HG03565 (cell line): Measurements from ENCODE around the gene TCOF1.
A peak's percentile ranks its signal among the peaks of the same experiment; 100 is the strongest.

Experiments used
- ATAC-seq: cut with Tn5 transposase; IDR thresholded peaks from one replicate; pipeline ENCODE4 v1.9.1; 2021; ENCODE audit warnings: mild to moderate bottlenecking, moderate library complexity; ENCODE audit not compliant: unreplicated experiment

Gene TCOF1

DNA sequence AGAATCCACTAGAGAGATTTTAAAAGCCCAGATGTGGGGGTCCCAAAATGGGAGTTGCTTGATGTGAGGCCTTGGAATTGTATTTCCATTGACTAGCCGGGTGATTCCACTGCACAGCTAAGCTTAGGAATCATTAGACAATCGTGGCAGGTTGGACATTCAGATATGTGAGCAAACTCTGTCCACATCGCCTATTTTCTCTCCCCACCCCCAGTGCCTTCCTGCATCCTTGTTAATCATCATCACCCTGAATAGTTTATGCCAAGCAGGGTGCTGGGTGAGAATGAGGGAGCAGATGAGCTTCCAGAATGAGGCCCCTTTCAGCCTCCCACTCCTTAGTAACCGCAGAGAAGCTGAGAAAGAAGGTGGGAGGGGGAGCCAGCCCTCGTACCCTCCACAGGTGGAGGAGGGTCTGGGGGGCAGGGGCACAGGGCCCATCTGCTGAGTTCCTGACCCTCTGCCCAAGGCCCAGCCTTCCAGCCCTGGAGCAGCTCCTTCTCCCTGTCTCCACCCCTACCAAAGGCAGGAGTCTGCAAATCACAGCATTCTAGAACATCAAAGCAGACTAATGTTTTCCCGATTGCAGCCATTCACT lies 7.7 kb upstream of the TCOF1 start:
- no peak for ATAC-seq

DNA sequence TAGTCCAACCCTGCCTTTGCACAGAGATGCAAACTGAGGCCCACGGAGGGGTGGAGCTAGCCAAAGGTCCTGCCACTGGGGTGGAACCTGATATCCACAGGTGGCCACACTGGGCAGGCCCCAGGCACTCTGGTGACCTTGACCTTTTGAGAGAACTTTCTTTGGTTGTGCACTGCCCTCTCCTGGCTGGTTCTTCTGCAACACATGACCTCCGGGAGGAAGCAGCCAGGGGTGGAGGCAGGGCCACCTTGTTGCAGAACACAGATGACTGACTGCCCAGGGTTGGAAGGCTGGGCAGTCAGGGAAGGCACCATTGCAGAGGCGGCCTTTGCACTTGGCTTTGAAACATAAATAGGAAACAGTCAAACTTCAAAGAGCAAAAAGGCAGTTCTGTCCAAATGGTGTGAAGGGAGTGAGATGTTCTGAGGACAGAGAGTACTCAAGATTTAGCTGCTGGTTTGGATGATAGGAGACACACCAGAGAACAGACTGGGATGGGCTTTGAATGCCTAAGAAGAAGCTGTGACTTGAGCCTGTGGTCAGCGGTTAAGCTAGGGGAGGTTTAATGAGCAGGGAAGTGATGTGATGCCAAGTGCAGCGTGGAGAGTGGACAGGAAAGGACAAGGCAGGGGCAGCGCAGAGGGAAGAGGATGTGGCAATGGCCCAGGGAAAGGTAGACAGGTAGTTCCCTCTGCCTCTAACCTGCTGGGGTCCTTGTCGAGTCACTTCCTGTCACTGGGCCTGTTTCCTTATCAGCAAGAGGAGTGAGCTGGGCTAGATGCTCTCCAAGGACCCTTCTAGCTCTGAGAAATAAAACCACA lies 6.8 kb upstream of the TCOF1 start:
- peak; percentile 89 for ATAC-seq

DNA sequence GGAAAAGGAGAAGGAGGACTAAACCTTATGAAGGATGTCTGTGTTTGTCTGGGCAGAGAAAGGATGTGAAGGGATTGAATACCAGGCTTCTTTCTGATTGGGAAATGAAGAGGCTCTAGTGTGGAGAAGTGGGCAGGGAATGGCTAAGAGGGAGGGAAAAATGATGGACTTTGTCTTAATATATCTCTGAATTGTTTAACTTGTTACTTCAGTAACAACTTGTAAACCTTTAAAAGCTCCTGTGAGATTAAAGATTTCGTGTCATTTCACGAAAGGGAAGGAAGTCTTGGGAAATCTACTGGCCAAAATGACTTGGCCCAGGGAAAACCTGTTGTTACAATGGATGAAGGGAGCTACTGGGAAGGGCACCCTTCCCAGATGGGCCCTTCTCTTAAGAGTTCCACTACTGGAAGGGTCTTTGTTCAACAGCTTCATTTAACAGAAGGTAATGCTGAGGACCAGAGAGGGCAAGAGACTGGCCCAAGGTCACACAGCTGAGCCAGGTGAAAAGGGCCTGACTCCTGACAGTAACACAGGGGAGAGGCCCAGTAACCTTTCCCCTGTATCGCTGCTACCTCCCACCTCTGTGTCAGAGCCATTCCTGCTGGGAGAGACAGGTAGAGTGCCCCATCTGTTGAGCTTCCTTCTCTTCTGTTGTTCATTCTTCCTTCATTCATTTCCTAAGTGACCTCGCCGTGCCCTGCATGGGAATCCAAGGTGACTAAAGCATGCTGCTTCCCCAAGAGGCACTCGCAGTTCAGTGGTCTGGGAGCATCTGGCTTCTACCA lies 5.1 kb upstream of the TCOF1 start:
- no peak for ATAC-seq

DNA sequence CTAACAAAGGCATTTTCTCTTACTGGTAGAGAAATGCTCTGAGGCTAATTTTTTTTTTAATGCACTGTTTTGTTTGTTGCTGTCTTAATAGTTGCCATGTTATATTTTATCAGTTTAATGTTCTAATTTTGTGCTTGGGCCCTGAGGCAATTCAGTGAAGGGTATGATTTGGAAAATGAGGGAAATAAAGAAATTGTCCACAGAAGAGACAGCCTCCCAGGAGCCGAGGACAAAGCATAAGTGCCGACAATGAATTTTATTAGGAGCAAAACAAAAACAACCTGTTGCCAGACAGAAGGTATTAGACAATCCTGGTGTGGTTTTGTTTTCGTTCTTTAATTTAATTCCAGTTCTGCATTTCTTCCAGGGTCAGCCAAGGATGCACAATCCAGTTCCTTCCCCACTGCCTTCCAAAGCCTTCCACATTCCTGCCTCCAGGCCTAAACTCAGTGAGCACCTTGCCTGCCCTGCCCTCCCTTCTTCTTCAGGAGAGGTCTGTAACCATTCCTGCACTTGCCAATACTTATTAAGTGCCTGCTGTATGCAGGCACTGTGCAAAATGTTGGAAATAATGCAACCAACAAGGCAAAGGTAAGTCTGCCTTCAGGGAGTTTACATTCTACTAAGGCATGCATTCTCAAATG lies 4.3 kb upstream of the TCOF1 start:
- no peak for ATAC-seq

DNA sequence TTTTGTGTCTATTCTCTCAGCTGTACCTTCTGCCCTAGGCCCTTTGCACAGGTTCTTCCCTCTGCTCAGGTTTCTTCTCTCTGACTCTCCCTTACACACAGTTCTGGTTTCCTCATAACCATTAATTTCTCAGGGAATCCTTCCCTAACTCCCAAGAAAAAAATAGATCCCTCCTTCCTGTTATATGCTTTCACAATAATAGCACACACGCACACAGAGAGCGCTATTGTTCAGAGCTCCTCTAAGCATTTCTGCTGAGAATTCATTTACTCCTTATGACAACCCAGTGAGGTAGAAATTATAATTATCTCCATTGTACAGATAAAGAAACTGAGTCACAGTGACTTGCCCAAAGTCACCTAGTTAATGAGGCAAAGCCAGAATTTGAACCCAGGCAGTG lies 1.7 kb upstream of the TCOF1 start:
- no peak for ATAC-seq

DNA sequence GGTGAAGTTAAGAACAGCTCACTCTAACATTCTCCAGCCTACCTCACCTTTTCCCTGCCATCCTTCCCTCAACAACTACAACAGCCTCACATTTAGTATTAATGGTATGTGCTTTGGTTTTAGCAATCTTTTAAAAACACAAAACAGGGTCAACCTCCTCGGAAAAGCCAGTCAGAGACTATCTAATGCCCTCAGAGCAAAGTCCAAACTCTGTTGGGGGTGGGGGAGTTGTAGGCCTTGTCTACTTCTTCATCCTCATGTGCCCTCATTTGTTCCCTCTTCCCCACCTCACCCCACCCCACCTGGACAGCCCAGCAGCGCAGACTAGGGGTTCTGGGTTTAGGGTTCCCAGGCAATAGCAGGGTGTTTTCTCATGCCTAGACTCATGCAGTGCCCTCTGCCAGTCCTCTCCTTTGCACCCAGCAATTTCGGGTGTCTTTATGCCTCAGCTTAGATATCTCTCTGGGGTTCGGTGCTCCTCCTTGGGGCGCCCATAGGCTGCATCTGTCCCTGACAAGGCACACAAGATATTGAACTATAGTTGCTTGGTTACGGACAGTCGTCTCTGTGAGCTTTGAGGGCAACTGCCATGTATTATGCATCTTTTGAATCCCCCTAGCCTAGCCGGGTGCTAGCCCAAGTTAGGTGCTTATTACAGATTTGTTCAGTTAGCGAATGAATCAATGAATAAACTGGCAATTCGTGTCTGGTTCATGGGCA lies 762 bp upstream of the TCOF1 start:
- ATAC-seq, result no peak

DNA sequence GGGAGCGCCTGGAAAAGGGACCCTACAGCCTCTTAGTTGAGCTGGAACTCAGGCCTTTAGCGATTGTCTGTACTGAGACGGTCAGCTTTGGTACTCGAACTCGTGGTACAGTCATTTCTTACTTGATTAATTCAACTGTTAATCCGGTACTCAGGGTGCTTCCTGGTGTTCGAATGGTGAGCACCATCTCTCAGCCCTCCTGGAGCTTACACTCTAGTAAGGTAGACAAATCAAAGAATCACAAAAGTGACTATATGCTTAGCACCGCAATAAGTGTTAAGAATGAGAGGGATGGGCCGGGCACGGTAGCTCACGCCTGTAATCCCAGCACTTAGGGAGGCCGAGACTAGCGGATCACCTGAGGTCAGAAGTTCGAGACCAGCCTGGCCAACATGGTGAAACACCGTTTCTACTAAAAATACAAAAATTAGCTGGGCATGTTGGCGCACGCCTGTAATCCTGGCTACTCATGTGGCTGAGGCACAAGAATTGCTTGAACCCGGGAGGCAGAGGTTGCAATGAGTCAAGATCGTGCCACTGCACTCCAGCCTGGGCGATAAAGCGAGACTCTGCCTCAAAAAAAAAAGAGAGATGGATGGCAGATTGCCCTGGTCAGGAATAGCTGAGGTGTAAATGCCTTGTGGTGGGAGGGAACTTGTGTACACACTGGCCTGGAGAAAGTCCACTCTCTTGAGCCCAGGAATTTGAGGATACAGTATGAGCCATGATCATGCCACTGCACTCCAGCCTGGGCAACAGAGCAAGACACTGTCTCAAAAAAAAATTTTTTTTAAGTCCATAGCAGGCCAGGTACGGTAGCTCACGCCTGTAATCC lies 981 bp downstream of the TCOF1 start:
- ATAC-seq, result no peak

DNA sequence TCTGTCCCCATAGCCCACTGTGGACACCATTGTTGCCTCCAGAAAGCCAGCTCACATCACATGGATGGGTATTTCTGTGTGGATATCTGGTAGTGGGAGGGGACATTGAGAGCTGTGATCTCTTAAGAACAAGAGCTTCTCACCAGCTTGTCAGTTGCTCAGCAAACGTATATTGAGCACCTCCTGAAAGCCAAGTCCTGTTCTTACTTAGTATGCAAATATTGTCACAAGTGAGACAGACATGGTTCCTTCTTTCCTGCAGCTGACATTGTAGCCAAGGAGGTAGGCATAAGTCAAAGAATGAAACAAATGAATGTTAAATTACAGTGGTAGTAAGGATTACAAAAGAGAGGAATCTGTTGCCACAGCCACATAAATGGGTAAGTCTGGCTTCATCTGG lies 3.8 kb downstream of the TCOF1 start:
- ATAC-seq, result peak; percentile 32

DNA sequence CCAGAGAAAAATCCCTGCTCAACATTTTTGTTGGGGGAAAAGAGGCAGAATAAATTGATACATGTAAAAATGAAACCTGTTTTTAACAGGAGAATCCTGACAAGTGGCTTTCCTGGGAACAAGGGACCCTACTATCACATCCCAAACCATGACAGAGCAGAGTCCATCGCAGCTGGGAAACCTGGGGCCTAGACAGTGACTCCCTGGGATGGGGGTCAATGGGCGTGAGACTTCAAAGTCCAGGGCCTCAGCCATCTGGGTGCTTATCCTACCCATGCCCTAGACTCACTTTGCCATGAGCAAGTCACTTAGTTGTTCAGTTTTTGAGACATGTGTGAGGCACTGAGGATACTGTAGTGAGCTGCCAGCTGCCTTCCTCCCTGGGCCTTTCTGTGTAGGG lies 5.7 kb downstream of the TCOF1 start:
- ATAC-seq, result no peak

DNA sequence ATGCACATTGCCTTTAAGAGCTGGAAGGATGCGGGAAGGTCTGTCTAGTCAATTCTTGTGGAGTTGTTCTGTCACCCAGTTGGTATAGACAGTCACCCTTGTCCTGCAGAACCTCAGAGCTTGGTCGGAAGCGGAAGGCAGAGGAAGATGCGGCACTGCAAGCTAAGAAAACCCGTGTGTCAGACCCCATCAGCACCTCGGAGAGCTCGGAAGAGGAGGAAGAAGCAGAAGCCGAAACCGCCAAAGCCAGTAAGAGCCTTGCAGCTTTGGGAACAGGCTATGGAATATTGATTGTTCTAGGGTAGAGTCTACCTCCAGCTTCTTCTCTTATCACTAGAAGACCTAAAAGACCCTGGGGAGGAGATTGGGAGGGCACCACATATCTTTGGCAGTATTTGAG lies 6.5 kb downstream of the TCOF1 start:
- no peak for ATAC-seq

DNA sequence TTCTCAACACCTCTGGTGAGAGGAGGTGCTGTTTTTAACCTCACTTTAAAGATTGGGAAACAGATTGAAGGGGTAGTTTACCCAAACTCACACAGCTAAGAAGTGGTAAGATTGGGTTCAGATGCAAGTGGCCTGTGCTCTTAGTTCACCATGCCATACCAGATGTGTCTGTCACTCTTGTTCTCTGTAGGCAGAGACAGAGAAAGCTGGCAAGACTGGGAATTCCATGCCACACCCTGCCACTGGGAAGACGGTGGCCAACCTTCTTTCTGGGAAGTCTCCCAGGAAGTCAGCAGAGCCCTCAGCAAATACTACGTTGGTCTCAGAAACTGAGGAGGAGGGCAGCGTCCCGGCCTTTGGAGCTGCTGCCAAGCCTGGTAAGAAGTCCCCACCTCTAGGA lies 11.0 kb downstream of the TCOF1 start:
- ATAC-seq, result no peak

DNA sequence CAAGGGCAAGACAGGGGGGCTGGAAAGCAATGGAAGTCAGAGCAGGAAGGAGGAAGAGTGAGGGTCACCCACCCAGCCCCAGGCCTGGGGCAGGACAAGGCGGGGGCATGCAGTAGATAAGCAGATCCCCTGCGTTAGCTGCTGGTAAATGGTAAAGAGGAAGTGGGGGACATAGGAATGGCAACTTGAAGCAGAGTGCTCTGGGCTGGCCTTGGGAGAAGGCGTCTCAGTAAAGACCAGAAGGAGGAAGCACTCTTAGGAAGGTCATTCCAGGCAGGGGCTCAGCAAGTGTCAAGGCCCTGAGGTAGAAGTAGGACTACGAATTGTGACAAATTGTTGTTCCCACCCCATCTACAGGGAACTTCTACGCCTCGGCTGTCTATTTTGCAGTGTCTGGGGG lies 15.1 kb downstream of the TCOF1 start:
- no peak for ATAC-seq

DNA sequence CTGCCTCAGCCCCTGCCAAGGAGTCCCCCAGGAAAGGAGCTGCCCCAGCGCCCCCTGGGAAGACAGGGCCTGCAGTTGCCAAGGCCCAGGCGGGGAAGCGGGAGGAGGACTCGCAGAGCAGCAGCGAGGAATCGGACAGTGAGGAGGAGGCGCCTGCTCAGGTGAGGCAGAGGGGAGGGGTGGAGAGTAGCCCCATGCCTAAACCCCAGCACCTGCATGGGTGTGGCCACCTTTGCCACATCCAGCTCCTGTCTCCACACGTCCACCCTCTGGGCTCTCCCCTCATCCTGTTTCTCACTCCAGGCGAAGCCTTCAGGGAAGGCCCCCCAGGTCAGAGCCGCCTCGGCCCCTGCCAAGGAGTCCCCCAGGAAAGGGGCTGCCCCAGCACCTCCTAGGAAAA lies 17.2 kb downstream of the TCOF1 start:
- ATAC-seq, result no peak

DNA sequence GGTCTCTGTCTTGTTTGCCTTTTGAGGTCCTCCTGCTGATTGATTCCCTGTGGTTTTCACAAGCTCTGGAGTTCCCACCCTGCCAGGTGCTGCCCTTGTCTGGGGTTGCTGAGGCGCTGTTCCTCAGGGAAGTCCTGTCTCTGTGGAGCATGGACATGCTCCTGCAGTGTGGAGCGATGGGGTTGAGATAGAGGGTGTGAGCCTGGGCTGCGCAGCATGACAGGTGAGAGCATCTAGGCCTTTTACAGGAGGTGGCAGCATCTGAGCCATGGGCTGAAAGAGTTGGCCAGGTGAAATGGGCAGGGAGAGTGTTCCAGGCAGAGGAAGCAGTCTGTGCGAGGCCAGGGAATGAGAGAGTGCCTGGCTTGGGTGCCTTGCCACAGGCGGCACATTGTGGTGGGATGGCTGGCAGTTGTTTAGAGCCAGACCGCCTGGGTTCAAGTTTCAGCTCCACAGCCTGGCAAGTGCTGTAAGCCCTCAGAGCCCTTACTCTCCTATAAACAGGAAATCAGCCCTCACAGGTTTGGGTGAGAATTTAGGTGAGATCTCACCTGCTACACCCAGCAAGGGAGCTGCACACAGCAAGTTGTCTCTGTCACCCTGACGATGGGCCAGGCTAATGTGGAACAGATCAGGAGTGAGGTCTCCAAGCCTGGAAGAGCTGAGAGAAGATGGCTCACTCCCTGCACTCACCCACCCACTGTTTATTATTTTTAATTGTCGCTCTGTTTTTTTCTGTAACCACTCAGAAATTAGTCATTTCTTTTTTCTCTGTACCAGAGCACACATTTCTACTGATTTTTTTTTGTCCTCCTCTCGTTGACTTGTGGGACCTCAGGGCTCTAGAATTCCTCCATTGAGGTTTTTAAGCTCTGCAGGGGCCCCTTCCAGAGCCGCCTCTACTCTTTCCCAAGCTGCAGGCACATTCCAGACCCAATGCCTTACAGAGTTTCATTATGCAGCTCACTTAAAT lies 19.6 kb downstream of the TCOF1 start:
- no peak for ATAC-seq

DNA sequence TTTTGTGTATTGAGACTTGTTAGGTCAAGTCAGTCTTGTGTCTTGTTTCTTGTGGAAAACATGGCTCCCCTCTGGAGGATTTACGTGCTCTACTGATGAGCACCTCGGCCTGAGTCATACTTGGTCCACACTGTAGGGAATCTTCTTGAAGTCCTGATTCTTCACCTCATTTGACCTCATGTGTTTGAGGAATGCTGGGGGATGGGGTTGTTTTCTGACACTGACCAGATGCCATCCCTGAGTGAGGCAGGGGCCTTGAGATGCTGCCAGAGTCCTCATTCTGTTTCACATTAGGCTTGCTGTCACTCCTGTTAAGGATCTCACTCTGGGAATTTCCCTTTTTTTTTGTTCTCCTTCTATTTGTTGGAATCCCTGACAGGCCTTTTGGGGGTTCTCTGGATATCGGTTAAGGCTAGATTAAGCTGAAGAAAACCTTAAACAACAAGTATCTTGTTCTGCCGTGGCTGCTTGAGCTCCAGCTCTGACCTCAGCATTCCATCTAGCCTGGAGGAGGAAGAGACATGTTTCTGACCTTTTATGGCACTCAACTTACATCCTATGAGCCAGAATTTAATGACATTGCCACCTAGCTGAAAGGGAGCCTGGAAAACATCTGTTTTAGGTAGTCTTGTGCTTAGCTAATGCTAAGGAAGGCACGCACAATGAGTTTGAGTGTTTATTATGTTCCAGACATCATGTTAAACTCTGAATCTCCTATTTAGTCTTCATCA lies 20.6 kb downstream of the TCOF1 start:
- no peak for ATAC-seq

DNA sequence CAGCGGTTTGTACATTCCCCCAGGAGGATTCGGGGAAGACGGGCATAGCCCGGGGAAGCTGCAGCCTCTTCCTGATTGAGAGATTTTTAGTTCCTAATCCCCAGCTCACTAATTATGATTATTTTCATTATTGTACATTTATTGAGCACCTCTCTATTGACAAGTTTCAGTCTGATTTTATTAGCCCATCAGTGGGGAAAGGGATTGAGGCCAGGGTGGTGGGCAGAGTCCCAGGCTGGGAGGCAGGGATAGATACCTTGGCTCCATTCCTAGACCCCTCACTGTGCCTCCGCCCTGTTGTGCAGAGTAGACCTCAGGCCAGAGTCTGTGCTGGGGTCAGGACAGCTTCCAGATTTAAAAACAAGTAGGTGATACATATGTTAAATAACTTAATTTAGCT lies 27.2 kb downstream of the TCOF1 start:
- no peak for ATAC-seq

DNA sequence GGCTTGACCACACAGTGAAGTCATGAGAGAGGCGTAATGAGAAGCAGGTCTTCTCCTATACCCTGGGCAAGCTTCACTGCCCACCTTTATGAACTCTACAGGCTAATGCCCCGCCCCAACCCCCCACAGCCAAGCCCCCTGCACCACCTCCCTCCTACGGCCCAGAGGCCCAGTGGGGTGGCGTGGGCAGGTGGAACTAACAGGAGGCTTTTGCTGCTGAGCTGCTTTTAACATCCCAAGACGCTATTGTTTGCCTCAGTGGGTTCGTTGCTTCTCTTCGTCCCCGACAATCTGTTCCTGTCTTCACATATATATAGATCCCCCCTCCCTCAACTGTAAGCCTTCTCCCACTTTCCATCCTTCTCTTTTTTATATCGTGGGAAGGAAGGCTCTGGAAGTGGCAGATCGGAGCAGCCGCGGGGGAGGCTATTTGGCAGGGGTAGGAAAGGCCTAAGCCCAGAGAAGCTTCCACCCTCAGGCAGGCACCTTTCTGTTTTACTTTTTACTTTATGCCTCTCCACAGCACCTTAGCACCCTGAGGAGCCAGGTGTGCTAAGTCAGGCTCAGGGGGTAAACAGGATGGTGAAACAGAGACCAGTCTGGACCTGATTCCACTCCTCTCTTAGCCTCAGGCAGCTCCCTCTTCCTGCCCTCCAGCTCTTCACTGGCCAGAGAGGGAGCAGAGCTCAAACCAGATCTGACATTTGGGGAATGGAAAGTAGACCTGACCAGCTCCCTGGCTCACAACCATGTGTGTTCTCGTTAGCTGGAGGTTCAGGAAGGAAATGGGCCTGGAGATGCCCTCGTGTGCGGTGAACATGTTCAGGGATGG lies 28.7 kb downstream of the TCOF1 start:
- ATAC-seq, result no peak
